Thyroid gland (tissue), 4 donors: Measurements from ENCODE around the gene NHLRC4. TPM values are rescaled to one million over a fixed set of nuclear protein-coding genes. Genes with fewer than 3 reads are reported as not detected.
"Not testable (repeated sequence)": the region's sequence is repeated elsewhere in the genome, so short reads cannot be mapped to it uniquely, and the experiment has no call there.

Experiments used
- DNase-seq, 2 donors: peaks; one replicate each; pipeline ENCODE4 v3.0.0-alpha.2; 2019
- H3K27ac ChIP-seq, 3 donors: fragments of 200-600 bp; sonication (generic); 1 replicate in 2 of 3; 2 replicates in 1 of 3; pipeline ENCODE4 v1.5.1; 2016 to 2019; ENCODE audit warnings: mild to moderate bottlenecking in 1 of 3, moderate library complexity in 1 of 3
- H3K27me3 ChIP-seq: fragments of 200-600 bp; sonication (generic); one replicate; pipeline ENCODE4 v1.5.1; 2019
- H3K36me3 ChIP-seq, 2 donors: fragments of 200-600 bp; sonication (generic); one replicate each; pipeline ENCODE4 v1.5.1; 2016 to 2019
- H3K4me1 ChIP-seq, 2 donors: fragments of 200-600 bp; sonication (generic); one replicate each; pipeline ENCODE4 v1.5.1; 2017 to 2019
- H3K4me3 ChIP-seq, 3 donors: fragments of 200-600 bp; sonication (generic); replicated peaks in 1 of 3; 1 replicate in 2 of 3; 2 replicates in 1 of 3; pipeline ENCODE4 v1.5.1; 2016; ENCODE audit warnings: mild to moderate bottlenecking in 1 of 3
- H3K9me3 ChIP-seq: fragments of 200-600 bp; sonication (generic); one replicate; pipeline ENCODE4 v1.5.1; 2017
- CTCF ChIP-seq, 6 experiments: fragments of 200-600 bp in 3 of 6; fragments of 450-650 bp in 3 of 6; sonication (generic) in 3 of 6; IDR thresholded peaks; one replicate each; pipeline ENCODE4 v1.5.1; 2016 to 2019; ENCODE audit warnings: antibody characterized with exemption in 6 of 6, mild to moderate bottlenecking in 2 of 6, inconsistent platforms in 1 of 6, moderate library complexity in 1 of 6
- POLR2A ChIP-seq, 2 donors: fragments of 450-650 bp; IDR thresholded peaks; one replicate each; pipeline ENCODE4 v1.6.1; 2017; ENCODE audit warnings: antibody characterized with exemption in 2 of 2, mild to moderate bottlenecking in 2 of 2, moderate library complexity in 1 of 2
- WGBS, 2 donors: methylation state at CpG; one replicate each; pipeline ENCODE4 v1.1.5; 2017; 5-methylcytosine and 5-hydroxymethylcytosine counted together
- intact Hi-C: fragments of 100-400 bp; cut with DNase I; formaldehyde crosslinking; loops from one replicate; pipeline ENCODE4 v1.15.1; 2023
- total RNA-seq, 4 donors: library from RNA; depleted of rRNA; stranded (reverse); fragments of >200 nt; gene quantifications; one replicate each; pipeline ENCODE4 v1.2.3, GENCODE V29; 2016

The NHLRC4 gene
- total RNA-seq, 4 donors from 2014 or later = 0.63 to 0.81 (median 0.67) TPM; not detected in 1

- TF ChIP-seq POLR2A (IDR thresholded peaks at IDR 0.05) = peak in 1 of 2 donors; percentile 39
- TF ChIP-seq CTCF (IDR thresholded peaks at IDR 0.05) = no peak
- intact Hi-C loops = loop anchor here (5.0 kb wide), 1 partner anchor 39 kb away; the partner anchor contains the start of gene WFIKKN1
- no peaks in the 10 kb centered on the region for H3K36me3 ChIP-seq
- peaks cover 41 to 48% of the 10 kb centered on the region in 2 donors for H3K4me1 ChIP-seq
- H3K27me3 ChIP-seq = no peaks in the 10 kb centered on the region
- no peaks in the 10 kb centered on the region for H3K9me3 ChIP-seq
- peak overlapping the region; percentile 78 to 85 (median 83) for H3K27ac ChIP-seq
- H3K4me3 ChIP-seq = no peak overlapping the region
- DNase-seq = peak; percentile 84 to 89
- WGBS, 2 donors = 44 to 57% methylated on average over 9 of the region's 9 CpGs
Observed at GRCh38 chr16:593406-593805, 26.6 kb downstream of the NHLRC4 start.

GRCh38 chr16:593807-594206 is 27.0 kb downstream of the NHLRC4 start:
- no peak overlapping the region for H3K4me3 ChIP-seq
- no peaks in the 10 kb centered on the region for H3K36me3 ChIP-seq
- H3K27me3 ChIP-seq = no peaks in the 10 kb centered on the region
- peaks cover 40 to 47% of the 10 kb centered on the region in 2 donors for H3K4me1 ChIP-seq
- TF ChIP-seq CTCF (IDR thresholded peaks at IDR 0.05) (peak in 1 of 6 experiments; percentile 18), POLR2A (IDR thresholded peaks at IDR 0.05) (no peak)
- H3K9me3 ChIP-seq = no peaks in the 10 kb centered on the region
- H3K27ac ChIP-seq = peak overlapping the region in 2 of 3 donors; percentile 29 to 85
- 38 to 73% methylated on average over 10 to 11 of the region's 16 CpGs for WGBS, 2 donors
- no peak for DNase-seq
- intact Hi-C loops = loop anchor here (5.0 kb wide), 1 partner anchor 38 kb away; the partner anchor contains the start of gene WFIKKN1

- Histone ChIP-seq H3K36me3 (no peaks in the 10 kb centered on the region), H3K4me3 (no peak overlapping the region), H3K4me1 (peaks cover 40 to 47% of the 10 kb centered on the region in 2 donors), H3K9me3 (no peaks in the 10 kb centered on the region), H3K27me3 (no peaks in the 10 kb centered on the region), H3K27ac (no peak overlapping the region)
- intact Hi-C loops = no loop called here
- DNase-seq = no peak
- TF ChIP-seq POLR2A (IDR thresholded peaks at IDR 0.05) (no peak), CTCF (IDR thresholded peaks at IDR 0.05) (no peak)
- WGBS, 2 donors = 90 to 95% methylated on average over 7 to 18 of the region's 18 CpGs
Observed at GRCh38 chr16:595094-595528, 28.3 kb downstream of the NHLRC4 start.

- no peaks in the 10 kb centered on the region for H3K36me3 ChIP-seq
- peaks cover 32 to 40% of the 10 kb centered on the region in 2 donors for H3K4me1 ChIP-seq
- 91 to 95% methylated on average over 32 to 34 of the region's 34 CpGs for WGBS, 2 donors
- H3K9me3 ChIP-seq = no peaks in the 10 kb centered on the region
- TF ChIP-seq POLR2A (IDR thresholded peaks at IDR 0.05) (no peak), CTCF (IDR thresholded peaks at IDR 0.05) (no peak)
- no peak for DNase-seq
- H3K27me3 ChIP-seq = no peaks in the 10 kb centered on the region
- H3K27ac ChIP-seq = no peak overlapping the region
- H3K4me3 ChIP-seq = no peak overlapping the region
- intact Hi-C loops = no loop called here
Observed at GRCh38 chr16:595942-596735, 29.3 kb downstream of the NHLRC4 start.

GRCh38 chr16:596736-597060 is 29.9 kb downstream of the NHLRC4 start:
- Histone ChIP-seq H3K27ac (no peak overlapping the region), H3K36me3 (no peaks in the 10 kb centered on the region), H3K4me3 (no peak overlapping the region), H3K9me3 (no peaks in the 10 kb centered on the region), H3K4me1 (peaks cover 26 to 34% of the 10 kb centered on the region in 2 donors), H3K27me3 (no peaks in the 10 kb centered on the region)
- TF ChIP-seq CTCF (IDR thresholded peaks at IDR 0.05) (no peak), POLR2A (IDR thresholded peaks at IDR 0.05) (no peak)
- WGBS, 2 donors = 94 to 96% methylated on average over 12 of the region's 12 CpGs
- intact Hi-C loops = no loop called here
- DNase-seq = no peak

GRCh38 chr16:597655-598054 is 30.9 kb downstream of the NHLRC4 start:
- H3K9me3 ChIP-seq, intact Hi-C loops, DNase-seq, H3K27ac ChIP-seq, H3K27me3 ChIP-seq, H3K4me3 ChIP-seq, H3K36me3 ChIP-seq: not testable (repeated sequence)
- 98 to 99% methylated on average over 7 of the region's 7 CpGs for WGBS, 2 donors
- peaks cover 16 to 25% of the 10 kb centered on the region in 2 donors for H3K4me1 ChIP-seq
